HG03575 (cell line): ENCODE data around the gene NLRP9.

Source experiments
- ATAC-seq: cut with Tn5 transposase; IDR thresholded peaks from one replicate; pipeline ENCODE4 v1.9.1; 2021; ENCODE audit not compliant: unreplicated experiment, insufficient number of reproducible peaks, low FRiP score; ENCODE audit errors: extremely low read depth

Gene NLRP9

GRCh38 chr19:55677572-55678028, 60.6 kb downstream of the NLRP9 start:
- no peak for ATAC-seq

DNA sequence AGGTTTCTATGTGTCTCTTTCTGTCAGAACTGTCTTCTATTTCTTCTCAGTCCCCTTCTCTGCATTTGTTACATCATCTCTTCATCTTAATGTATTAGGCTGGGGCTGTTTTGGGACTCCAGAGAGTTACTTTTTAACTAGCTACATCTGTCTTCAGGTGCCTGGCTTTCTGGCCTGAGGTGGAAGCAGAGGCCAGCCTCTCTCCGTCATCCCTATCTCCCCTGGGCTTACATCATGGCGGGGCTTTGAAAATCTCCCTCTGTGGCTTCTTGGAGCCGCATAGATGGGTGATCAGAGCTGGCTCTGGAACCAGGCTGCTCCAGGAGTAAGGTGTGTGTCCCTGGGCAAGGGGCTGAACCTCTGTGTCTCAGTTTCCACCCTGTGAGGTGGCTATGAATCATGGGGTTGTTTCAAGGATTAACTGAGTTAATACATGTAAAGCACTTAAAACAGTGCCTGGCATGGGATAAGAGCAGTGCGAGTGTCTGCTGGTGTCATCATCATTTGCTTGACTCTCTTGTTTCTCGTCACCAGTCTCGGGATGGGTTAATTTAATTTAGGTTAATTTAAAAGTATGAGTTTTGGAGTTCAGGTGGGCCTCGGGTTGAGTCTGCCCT, 61.2 kb downstream of the NLRP9 start:
- no peak for ATAC-seq

DNA sequence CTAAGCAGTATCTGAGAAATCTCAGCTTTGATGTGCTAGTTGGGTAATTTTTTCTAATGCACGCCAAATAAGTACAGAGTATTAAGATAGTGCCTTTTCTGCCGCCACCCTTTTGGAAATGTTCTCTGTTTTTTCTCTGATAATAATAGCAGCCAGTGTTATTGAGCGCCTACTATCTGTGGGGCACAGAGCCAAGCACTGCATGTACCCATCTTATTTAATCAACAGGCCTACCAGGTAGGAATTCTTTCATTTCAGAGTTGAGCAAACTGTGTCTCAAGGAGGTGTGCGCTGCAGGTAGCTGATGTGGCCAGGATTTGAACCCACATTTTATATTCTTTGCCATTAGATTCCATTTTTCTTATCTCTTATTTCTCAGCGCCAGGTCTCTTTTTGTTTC, 61.8 kb downstream of the NLRP9 start:
- ATAC-seq: no peak

DNA sequence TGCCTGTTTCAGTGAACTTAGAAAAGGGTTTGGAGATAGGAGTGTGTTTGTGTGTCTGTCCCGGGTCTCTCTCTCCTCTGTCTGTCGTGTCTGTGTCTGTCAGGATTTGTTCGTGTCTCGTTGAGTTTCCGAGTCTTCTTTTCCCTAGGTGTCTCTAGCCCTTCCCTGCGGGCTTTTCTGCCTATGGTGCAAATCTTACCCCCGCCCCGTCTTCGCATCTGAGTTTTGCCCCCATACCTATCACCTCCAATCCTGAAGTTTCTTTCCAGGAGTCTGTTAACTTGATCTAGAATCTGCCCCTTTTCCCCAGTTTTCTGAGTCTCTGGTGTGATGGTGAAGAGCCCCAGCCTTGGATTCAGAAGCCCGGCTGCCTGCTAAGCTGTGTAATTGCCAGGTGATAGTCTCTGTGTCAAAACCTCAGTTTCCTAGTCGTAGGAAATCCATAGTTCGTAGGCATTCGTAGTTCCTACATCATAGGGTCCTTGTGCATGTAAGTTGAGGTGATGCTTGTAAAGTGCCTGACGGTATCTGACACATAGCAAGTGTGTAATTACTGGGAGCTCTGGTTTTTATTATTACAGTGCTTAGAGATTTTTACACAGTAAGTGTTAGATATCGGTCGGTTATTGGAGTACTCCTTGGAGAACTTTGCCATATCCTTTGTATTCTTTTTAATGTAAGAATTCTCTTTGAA, 62.4 kb downstream of the NLRP9 start:
- ATAC-seq: no peak

- no peak for ATAC-seq
Observed at GRCh38 chr19:55674841-55675660, 63.2 kb downstream of the NLRP9 start, which contains the start of gene EPN1. TSS of gene EPN1 (plus strand) at chr19:55675226. CDS start at chr19:55678628, 3,402 bp downstream.

DNA sequence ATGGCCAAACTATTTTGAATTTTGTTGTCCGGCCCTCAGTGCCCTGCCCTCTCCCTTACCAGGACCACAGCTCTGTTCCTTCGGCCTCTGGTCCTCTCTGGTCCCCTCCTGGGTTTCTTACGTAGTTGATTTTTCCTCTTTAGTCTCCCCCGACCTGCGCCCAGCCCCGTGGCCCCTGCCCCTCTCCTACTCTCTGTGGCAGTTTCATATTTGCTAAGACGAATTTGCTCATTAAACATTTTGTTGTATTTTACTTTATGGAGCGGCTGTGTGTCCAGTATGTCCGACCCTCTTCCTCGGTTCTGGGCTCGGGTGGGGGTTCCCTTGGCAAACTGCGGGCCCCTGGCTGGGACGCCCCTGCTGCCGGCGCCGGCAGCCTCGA, 63.8 kb downstream of the NLRP9 start:
- no peak for ATAC-seq

DNA sequence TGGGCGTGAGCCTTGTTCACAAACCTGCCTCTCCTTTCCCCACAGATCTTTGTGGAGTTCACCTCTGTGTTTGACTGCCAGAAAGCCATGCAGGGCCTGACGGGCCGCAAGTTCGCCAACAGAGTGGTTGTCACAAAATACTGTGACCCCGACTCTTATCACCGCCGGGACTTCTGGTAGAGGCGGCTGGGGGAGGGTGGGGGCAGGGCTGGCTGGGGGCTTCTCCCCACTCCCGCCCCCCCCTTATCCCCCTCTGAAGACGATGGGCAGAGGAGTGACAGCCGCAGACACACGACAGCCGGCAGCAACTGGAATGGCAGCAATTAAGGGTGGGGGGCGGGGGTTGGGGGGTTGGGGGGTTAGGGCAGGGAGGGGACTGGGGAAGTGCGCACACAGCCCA, 64.3 kb downstream of the NLRP9 start:
- no peak for ATAC-seq

DNA sequence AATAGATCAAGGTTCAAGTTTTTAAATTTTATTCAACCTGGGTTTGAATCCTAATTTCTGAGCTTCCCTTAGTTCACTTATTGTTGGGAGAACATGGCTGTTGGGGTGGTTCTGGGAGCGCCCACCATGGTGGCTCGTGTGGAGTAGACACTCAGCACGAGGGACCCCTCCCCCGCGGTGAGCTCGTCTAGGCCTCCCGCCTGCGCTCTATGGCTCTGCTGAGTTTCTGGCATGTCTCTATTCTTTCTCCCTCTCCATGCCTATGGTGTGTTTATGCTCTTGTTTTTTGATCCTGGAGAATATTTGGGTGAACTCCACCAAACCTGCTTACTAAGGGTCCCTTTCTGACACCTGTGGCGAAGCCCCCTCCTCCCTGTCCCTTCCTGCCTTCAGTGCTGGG, 64.7 kb downstream of the NLRP9 start:
- ATAC-seq: no peak

GRCh38 chr19:55672418-55672817, 65.8 kb downstream of the NLRP9 start:
- no peak for ATAC-seq

DNA sequence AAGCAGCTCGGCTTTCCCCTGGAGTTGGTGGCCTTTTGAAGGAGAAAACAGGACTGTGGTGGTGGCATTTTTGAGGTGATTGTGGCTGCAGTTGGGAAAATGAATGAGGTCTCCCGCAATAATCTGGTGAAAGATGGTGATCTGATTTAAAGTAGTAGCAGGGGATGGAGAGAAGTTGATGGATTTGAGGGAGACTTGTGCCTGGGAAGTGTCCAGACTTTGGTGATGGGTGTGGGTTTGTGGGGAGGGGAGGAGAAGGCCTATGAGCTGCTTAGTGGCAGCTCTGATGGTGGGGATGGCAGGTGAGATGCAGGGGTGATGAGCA, 67.2 kb downstream of the NLRP9 start:
- no peak for ATAC-seq

GRCh38 chr19:55670280-55671053, 67.7 kb downstream of the NLRP9 start:
- no peak for ATAC-seq

DNA sequence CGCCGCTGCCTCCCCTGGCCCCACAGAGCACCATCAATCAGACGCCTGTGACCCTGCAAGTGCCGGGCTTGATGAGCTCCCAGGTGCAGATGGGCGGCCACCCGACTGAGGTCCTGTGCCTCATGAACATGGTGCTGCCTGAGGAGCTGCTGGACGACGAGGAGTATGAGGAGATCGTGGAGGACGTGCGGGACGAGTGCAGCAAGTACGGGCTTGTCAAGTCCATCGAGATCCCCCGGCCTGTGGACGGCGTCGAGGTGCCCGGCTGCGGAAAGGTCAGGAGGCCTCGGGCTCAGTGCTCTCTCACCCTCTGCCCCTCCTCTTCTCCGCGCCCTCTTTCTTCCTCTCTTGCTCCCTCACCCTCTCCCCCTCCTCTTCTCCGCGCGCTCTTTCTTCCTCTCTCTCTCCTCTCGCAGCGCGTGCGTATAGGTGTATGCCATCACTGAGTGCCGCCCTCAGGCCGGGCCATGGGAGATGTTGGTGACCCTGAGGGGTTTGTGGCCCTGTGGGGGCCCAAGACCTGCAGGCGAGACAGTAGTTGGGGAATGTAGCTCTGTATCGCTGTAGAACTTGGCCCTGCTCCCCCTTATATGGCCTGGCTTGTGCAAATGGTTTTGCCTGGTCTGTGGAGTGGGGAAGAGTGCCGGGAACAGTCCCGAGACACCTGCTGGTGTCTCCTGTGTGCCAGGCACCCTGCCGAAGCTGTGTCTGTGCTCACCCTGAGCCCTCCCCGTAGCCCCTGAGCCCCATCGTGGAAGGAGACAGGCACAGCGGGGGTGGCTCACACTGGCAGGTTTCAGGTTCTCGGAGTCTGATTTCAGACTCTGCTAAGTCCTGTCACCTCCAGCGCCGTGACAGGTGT, 68.6 kb downstream of the NLRP9 start:
- ATAC-seq: no peak

DNA sequence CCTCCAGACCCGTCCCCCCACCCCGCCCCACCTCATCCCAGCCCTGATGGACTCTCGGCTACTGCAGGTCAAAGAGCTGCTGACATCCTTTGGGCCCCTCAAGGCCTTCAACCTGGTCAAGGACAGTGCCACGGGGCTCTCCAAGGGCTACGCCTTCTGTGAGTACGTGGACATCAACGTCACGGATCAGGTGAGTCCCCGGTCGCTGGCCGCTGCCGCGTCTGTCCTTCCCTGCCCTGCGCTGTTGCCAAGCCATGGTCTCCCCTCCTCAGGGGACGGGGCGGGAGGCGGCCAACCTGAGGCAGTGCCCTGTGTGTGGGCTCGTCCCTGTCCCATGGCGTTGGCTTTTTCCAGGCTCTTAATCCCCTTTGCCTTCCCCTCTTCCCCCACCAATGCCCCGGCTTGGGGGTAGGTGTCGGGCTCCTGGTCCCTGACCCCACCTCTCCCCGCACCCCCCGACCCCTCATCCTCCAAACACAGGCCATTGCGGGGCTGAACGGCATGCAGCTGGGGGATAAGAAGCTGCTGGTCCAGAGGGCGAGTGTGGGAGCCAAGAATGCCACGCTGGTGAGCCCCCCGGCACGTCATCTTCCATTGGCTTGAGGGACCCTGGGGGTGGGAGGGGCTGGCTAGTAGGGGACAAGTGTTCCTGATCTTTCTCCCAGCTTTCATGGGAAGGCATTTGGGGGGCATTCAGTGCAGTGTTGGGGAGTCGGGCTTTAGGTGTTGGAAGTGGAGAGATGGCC, 69.4 kb downstream of the NLRP9 start:
- no peak for ATAC-seq

- ATAC-seq: no peak
Observed at GRCh38 chr19:55667958-55668357, 70.2 kb downstream of the NLRP9 start.

- ATAC-seq: no peak
Observed at GRCh38 chr19:55667511-55667910, 70.7 kb downstream of the NLRP9 start.

DNA sequence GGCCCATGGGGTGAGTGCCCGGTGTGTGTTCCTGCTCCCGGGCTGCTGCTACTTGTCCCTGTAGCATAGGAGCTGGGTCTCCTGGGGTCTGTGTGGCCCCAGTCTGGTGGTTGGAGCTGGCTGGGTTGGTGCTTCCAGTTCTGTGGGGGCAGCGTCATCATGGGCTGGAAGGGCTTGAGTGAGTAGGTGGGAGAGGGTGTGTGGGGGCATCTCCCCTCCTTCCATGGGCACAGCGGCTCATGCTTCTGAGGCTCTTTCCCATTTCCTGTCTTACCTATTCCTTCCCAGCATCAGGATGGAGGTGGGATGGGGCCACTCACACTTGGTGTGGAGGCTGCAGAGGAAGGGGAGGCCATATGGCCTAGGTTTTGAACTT, 71.2 kb downstream of the NLRP9 start:
- no peak for ATAC-seq

DNA sequence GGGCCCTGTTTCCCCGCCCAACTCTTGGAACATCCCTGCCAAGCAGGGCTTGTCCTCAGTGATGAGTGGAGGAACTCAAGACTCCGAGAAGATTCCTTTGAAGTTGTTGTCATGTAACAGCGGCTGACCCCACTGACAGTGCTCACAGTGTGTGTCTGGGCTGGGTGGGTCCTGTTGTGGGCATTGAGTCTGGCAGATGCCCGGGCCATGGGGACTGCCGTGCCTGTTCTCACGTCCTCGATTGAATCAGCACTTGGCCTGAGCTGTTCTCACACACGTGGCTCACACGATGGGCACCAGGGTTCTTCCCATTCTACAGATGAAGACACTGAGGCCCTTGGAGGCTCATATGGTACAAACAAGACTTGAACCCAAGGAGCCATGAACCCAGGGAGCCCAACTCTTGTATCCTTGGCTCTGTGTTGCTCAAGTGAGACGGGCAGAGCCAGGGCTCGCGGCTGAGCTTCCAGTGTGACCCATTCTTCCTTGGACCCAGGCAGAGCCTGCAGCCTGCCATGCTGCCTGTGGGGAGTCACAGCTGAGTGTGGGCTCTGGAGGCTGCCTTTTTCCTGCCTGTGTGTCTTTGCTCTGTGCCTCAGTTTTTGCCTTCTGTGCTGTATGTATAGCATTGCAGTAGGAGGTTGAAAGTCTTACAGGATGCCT, 71.7 kb downstream of the NLRP9 start:
- ATAC-seq: no peak
